Measurements from ENCODE around the gene UTP15. TPM values are rescaled to one million over a fixed set of nuclear protein-coding genes. Genes with fewer than 3 reads are reported as not detected.

Gene UTP15
- total RNA-seq, 4 donors from 2014 or later, result 10.5 to 35.0 (median 22.4) TPM

- no peak for ATAC-seq
- H3K4me3 ChIP-seq, result no peak overlapping the region
- H3K9me3 ChIP-seq, result no peaks in the 10 kb centered on the region
- H3K36me3 ChIP-seq, result no peaks in the 10 kb centered on the region
- H3K27ac ChIP-seq, result no peak overlapping the region
- TF ChIP-seq POLR2AphosphoS5 (IDR thresholded peaks at IDR 0.05), result no peak
- no peak for TF ChIP-seq EP300 (IDR thresholded peaks at IDR 0.05)
- no peak for TF ChIP-seq CTCF (IDR thresholded peaks at IDR 0.05)
- no peak for TF ChIP-seq POLR2A (IDR thresholded peaks at IDR 0.05)
- WGBS, 2 donors (ENCODE audit: low coverage in 1 of 2), result 84% methylated on average over 2 of the region's 2 CpGs; no CpG with 5 or more reads in 1 of the 2 donors
- peaks cover 0 to 25% (median 3%) of the 10 kb centered on the region in 3 donors for H3K4me1 ChIP-seq
- no peaks in the 10 kb centered on the region for H3K27me3 ChIP-seq
Measured at GRCh38 chr5:73623901-73624404, 58.4 kb downstream of the UTP15 start.

- no peak for TF ChIP-seq EP300 (IDR thresholded peaks at IDR 0.05)
- no peak for TF ChIP-seq POLR2AphosphoS5 (IDR thresholded peaks at IDR 0.05)
- TF ChIP-seq CTCF (IDR thresholded peaks at IDR 0.05), result no peak
- no peak for TF ChIP-seq POLR2A (IDR thresholded peaks at IDR 0.05)
- WGBS, 2 donors (ENCODE audit: low coverage in 1 of 2), result 84 to 100% methylated on average over 2 to 3 of the region's 6 CpGs
- peak overlapping the region; percentile 24 to 89 (median 68) for H3K27ac ChIP-seq
- no peak for ATAC-seq
- no peaks in the 10 kb centered on the region for H3K27me3 ChIP-seq
- H3K9me3 ChIP-seq, result no peaks in the 10 kb centered on the region
- H3K4me1 ChIP-seq, result peaks cover 0 to 25% (median 3%) of the 10 kb centered on the region in 3 donors
- peak overlapping the region in 1 of 2 donors; percentile 76 for H3K4me3 ChIP-seq
- no peaks in the 10 kb centered on the region for H3K36me3 ChIP-seq
Measured at GRCh38 chr5:73624888-73625287, 59.3 kb downstream of the UTP15 start.

GRCh38 chr5:73625372-73625943 lies 59.9 kb downstream of the UTP15 start:
- no peaks in the 10 kb centered on the region for H3K9me3 ChIP-seq
- peak overlapping the region; percentile 60 to 76 for H3K4me3 ChIP-seq
- no peak for TF ChIP-seq EP300 (IDR thresholded peaks at IDR 0.05)
- TF ChIP-seq CTCF (IDR thresholded peaks at IDR 0.05), result peak in 1 of 4 experiments; percentile 11
- TF ChIP-seq POLR2AphosphoS5 (IDR thresholded peaks at IDR 0.05), result no peak
- no peaks in the 10 kb centered on the region for H3K36me3 ChIP-seq
- H3K4me1 ChIP-seq, result peaks cover 0 to 25% (median 3%) of the 10 kb centered on the region in 3 donors
- H3K27me3 ChIP-seq, result no peaks in the 10 kb centered on the region
- 10 to 11% methylated on average over 2 to 5 of the region's 33 CpGs for WGBS, 2 donors (ENCODE audit: low coverage in 1 of 2)
- H3K27ac ChIP-seq, result peak overlapping the region; percentile 24 to 89 (median 86)
- ATAC-seq, result peak; percentile 58

- no peaks in the 10 kb centered on the region for H3K9me3 ChIP-seq
- no peaks in the 10 kb centered on the region for H3K36me3 ChIP-seq
- peak within 1 kb of the TSS; percentile 60 to 76 for H3K4me3 ChIP-seq
- H3K27me3 ChIP-seq, result no peaks in the 10 kb centered on the region
- H3K4me1 ChIP-seq, result peaks cover 0 to 25% (median 3%) of the 10 kb centered on the region in 3 donors
- WGBS, 2 donors (ENCODE audit: low coverage in 1 of 2), result 4% methylated on average over 11 of the region's 92 CpGs; no CpG with 5 or more reads in 1 of the 2 donors
- no peak for TF ChIP-seq CTCF (IDR thresholded peaks at IDR 0.05)
- no peak for TF ChIP-seq EP300 (IDR thresholded peaks at IDR 0.05)
- TF ChIP-seq POLR2A (IDR thresholded peaks at IDR 0.05), result peak; percentile 10 to 26
- TF ChIP-seq POLR2AphosphoS5 (IDR thresholded peaks at IDR 0.05), result peak; percentile 20
- H3K27ac ChIP-seq, result peak within 1 kb of the TSS; percentile 24 to 89 (median 86)
- peak; percentile 94 for ATAC-seq
Measured at GRCh38 chr5:73625944-73626811, 60.6 kb downstream of the UTP15 start, which contains the start of gene ARHGEF28. ARHGEF28 (plus strand) TSS chr5:73626196; CDS start chr5:73684852, 58,656 bp downstream.

Data from gastroesophageal sphincter (tissue), 4 donors.